ENCODE measurements around the gene VN1R4.

DNA sequence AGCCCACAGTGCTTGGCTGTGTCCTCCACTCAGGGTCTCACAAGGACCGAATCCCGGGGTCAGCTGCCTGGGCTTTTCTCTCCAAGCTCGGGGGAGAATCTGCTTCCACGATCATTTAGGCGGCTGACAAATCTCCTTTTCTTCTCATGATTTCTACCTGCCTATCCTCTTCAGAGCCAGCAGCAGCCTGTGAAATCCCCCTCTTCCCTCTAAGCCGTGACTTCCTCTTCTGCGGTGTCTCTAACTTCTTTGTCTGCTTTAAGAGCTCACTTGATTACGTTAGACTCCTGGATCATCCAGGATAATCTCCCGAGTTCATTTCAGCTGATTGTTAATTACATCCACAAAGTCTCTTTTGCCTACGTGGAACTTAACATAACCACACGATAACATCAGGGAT, 43.5 kb upstream of the VN1R4 start:
- TF ChIP-seq EZH2 (IDR thresholded peaks at IDR 0.05), result no peak
- TF ChIP-seq POLR2AphosphoS5 (IDR thresholded peaks at IDR 0.05; ENCODE audit: borderline replicate concordance, low read depth, low read length), result no peak
- no peak for TF ChIP-seq FOXP2 (optimal IDR thresholded peaks at IDR 0.05; ENCODE audit: control extremely low read depth, extremely low read length, insufficient read depth)
